Dedifferentiated amniotic fluid mesenchymal stem cell (primary cell): ENCODE results near the gene PAGE2.
"Not testable (repeated sequence)": the region's sequence is repeated elsewhere in the genome, so short reads cannot be mapped to it uniquely, and the experiment has no call there.

Source experiments
- DNase-seq: peaks from one replicate; pipeline ENCODE4 v3.0.0-alpha.2; 2016; ENCODE audit errors: extremely low spot score

Gene PAGE2

GRCh38 chrX:55123900-55124299 lies 35.1 kb downstream of the PAGE2 start:
- DNase-seq = no peak

GRCh38 chrX:55127692-55128091 lies 38.9 kb downstream of the PAGE2 start:
- DNase-seq = no peak

GRCh38 chrX:55129361-55129760 lies 40.5 kb downstream of the PAGE2 start:
- DNase-seq = no peak

GRCh38 chrX:55130481-55130880 lies 41.7 kb downstream of the PAGE2 start:
- DNase-seq = no peak

GRCh38 chrX:55132416-55132815 lies 43.6 kb downstream of the PAGE2 start:
- no peak for DNase-seq

GRCh38 chrX:55135171-55135570 lies 46.4 kb downstream of the PAGE2 start:
- DNase-seq = no peak

- not testable (repeated sequence) for DNase-seq
Observed at GRCh38 chrX:55140800-55141199, 52.0 kb downstream of the PAGE2 start.
